Muscle of leg (tissue), 11 donors: ENCODE results near the gene ASF1A. TPM values are rescaled to one million over a fixed set of nuclear protein-coding genes. Genes with fewer than 3 reads are reported as not detected.
"Not testable (repeated sequence)": the region's sequence is repeated elsewhere in the genome, so short reads cannot be mapped to it uniquely, and the experiment has no call there.

ENCODE experiments used
- DNase-seq: peaks from one replicate; pipeline ENCODE4 v3.0.0; 2013
- H3K27ac ChIP-seq: one replicate; pipeline ENCODE4 v1.5.1; 2013; ENCODE audit warnings: mild to moderate bottlenecking, low read length, control low read depth
- H3K27me3 ChIP-seq: one replicate; pipeline ENCODE4 v1.6.1; 2013; ENCODE audit warnings: low read length; ENCODE audit not compliant: control insufficient read depth, insufficient read depth
- H3K36me3 ChIP-seq: one replicate; pipeline ENCODE4 v1.6.1; 2013; ENCODE audit warnings: low read length; ENCODE audit not compliant: control insufficient read depth, insufficient read depth
- H3K4me1 ChIP-seq: one replicate; pipeline ENCODE4 v1.6.1; 2013; ENCODE audit warnings: low read length; ENCODE audit not compliant: control insufficient read depth, insufficient read depth
- H3K4me3 ChIP-seq: one replicate; pipeline ENCODE4 v1.5.1; 2013; ENCODE audit warnings: low read length, control low read depth
- H3K9me3 ChIP-seq: replicated peaks from 2 replicates; pipeline ENCODE4 v1.6.1; 2013; ENCODE audit warnings: low read depth, low read length; ENCODE audit not compliant: control insufficient read depth
- WGBS: methylation state at CpG from one replicate; pipeline ENCODE4 v1.1.5; 2013; ENCODE audit warnings: missing lambda C conversion rate; ENCODE audit not compliant: insufficient coverage; 5-methylcytosine and 5-hydroxymethylcytosine counted together
- polyA plus RNA-seq, 8 donors: library from polyadenylated mRNA; unstranded; fragments of 120-200 nt; gene quantifications; one replicate each; pipeline versions ENCODE4 v1.2.1 to v1.2.3, GENCODE V29; 2013; ENCODE audit warnings: inconsistent platforms in 1 of 8, low replicate concordance in 1 of 8; ENCODE audit not compliant: insufficient read length in 8 of 8, insufficient read depth in 1 of 8
- total RNA-seq: library from RNA; stranded (reverse); fragments of 120-200 nt; gene quantifications from one replicate; pipeline ENCODE4 v1.2.4, GENCODE V29; 2013

Gene ASF1A
- total and polyA plus RNA-seq, 9 donors = 14.3 to 20.2 (median 17.0) TPM

DNA sequence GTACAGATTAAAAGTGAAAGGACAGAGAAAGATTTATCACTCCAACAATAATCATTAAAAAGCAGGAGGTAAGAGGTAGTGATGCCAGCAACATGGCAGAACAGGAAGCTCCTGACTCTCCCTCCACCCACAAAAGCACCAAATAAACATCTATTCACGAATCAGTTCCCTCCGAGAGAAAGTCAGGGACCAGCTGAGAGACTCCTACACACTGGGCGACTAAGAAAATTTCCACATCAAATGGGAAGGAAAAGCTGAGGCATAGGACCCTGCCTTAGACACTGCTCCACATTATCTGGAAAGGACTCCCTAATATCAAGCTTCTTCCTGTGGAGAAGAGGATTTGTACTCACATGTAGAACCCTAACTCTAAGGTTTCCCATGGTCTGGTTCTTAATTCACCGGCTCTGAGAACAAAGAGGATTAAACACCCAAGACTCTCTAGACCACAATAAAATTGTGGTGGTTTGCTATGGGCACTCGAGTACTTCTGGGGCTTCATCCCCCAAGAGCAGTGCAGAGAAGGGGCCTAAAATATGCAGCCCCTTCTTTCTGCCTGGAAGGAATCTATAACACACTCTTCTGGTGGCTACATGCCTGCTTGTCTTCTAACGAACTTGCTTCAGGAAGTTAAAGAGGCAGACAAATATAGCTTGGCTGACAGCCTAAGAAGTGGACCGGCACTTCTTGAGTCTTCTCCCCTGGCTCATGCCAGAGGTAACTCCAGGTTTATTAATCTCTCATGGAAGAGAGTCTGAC, 29.4 kb upstream of the ASF1A start:
- DNase-seq = peak; percentile 30
- no peaks in the 10 kb centered on the region for H3K27me3 ChIP-seq
- no peaks in the 10 kb centered on the region for H3K4me1 ChIP-seq
- H3K27ac ChIP-seq = no peak overlapping the region
- peaks cover 17% of the 10 kb centered on the region for H3K9me3 ChIP-seq
- H3K36me3 ChIP-seq = no peaks in the 10 kb centered on the region
- no peak overlapping the region for H3K4me3 ChIP-seq
- WGBS = 50% methylated on average over 2 of the region's 7 CpGs

DNA sequence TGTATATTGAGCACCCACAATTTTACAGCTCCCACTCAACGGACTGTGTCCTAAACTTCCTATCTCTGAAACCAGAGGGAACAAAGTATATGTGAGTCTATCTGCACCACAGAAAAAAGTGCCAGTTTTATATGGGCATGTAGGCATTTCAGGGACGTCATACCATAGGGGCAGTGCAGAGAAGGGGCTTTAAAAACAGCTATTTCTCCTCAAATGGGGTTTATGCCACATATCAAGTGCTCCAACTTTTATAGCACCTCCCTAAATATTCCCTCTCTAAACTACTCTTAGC, 28.9 kb upstream of the ASF1A start:
- DNase-seq = no peak
- Histone ChIP-seq H3K27ac (no peak overlapping the region), H3K4me3 (no peak overlapping the region), H3K4me1 (no peaks in the 10 kb centered on the region), H3K9me3 (peaks cover 15% of the 10 kb centered on the region), H3K36me3 (no peaks in the 10 kb centered on the region), H3K27me3 (no peaks in the 10 kb centered on the region)
- no CpG with 5 or more reads among the region's 2 CpGs for WGBS

DNA sequence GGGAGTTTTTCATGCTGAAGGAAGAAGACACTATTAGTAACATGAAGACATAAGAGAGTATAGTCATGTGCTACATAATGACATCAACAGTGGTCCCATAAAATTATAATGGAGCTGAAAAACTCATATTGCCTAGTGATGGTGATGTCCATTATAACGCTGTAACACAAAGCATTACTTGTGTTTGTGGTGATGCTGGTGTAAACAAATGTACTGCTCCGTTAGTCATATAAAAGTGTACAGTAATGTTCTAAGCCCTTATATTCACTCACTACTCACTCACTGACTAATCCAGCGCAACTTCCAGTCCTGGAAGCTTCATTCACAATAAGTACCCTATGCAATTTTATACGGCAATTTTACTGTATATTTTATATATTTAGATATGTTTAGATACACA, 26.8 kb upstream of the ASF1A start:
- no peaks in the 10 kb centered on the region for H3K36me3 ChIP-seq
- no peak for DNase-seq
- H3K27me3 ChIP-seq = no peaks in the 10 kb centered on the region
- no CpG with 5 or more reads among the region's 4 CpGs for WGBS
- H3K9me3 ChIP-seq = peaks cover 13% of the 10 kb centered on the region
- H3K4me1 ChIP-seq = no peaks in the 10 kb centered on the region
- H3K4me3 ChIP-seq = no peak overlapping the region
- no peak overlapping the region for H3K27ac ChIP-seq

DNA sequence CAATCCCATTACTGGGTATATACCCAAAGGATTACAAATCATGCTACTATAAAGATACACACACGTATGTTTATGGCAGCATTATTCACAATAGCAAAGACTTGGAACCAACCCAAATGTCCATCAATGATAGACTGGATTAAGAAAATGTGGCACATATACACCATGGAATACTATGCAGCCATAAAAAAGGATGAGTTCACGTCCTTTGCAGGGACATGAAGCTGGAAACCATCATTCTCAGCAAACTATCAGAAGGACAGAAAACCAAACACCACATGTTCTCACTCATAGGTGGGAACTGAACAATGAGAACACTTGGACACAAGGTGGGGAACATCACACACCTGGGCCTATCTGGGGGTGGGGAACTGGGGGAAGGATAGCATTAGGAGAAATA, 25.1 kb upstream of the ASF1A start:
- not testable (repeated sequence) for H3K36me3 ChIP-seq, H3K9me3 ChIP-seq, H3K27me3 ChIP-seq, H3K27ac ChIP-seq, H3K4me1 ChIP-seq, DNase-seq, H3K4me3 ChIP-seq
- no CpG with 5 or more reads among the region's 2 CpGs for WGBS

DNA sequence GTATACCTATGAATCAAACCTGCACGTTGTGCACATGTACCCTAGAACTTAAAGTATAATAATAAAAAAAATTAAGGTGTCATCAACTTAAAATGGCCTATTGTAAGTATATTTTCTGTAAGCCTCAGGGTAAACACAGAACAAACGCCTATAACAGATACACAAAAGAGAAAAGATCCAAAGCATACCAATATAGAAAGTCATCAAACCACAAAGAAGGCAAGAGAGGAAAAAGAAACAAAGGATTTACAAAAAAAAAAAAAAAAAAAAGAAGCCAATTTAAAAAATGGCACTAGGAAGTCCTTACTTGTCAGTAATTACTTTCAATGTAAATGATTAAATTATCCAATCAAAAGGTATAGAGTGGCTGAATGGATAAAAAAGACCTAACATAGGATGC, 24.6 kb upstream of the ASF1A start:
- Histone ChIP-seq H3K9me3 (peaks cover 10% of the 10 kb centered on the region), H3K36me3 (no peaks in the 10 kb centered on the region), H3K27ac (no peak overlapping the region), H3K27me3 (no peaks in the 10 kb centered on the region), H3K4me3 (no peak overlapping the region), H3K4me1 (no peaks in the 10 kb centered on the region)
- DNase-seq = no peak
- no CpG with 5 or more reads among the region's 2 CpGs for WGBS

DNA sequence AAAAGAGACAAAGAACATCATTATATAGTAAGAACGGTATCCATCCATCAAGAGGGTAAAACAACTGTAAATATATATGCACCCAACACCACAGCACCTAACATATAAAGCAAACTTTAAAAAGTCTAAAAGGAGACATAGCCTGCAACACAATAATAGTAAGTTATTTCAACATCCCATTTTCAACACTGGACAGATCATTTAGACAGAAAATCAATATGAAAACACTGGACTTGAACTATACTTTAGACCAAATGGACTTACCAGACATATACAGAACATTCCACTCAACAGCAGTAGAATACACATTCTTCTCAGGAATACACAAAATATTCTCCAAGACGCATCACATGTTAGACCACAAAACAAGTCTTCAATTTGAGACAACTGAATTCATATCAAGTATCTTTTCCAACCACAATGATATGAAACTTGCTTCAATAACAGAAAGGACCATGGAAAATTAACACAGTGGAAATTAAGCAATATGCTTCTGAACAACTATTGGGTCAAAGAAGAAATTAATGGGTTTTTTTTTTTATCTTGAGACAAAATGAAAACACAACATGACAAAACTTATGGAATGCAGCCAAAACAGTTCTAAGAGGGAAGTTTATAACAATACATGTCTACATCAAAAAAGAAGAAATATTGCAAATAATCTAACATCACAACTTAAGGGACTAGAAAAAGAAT, 23.9 kb upstream of the ASF1A start:
- no peaks in the 10 kb centered on the region for H3K27me3 ChIP-seq
- no peaks in the 10 kb centered on the region for H3K36me3 ChIP-seq
- no peak for DNase-seq
- H3K9me3 ChIP-seq = peaks cover 10% of the 10 kb centered on the region
- no CpG with 5 or more reads among the region's 2 CpGs for WGBS
- H3K4me1 ChIP-seq = no peaks in the 10 kb centered on the region
- H3K4me3 ChIP-seq = no peak overlapping the region
- no peak overlapping the region for H3K27ac ChIP-seq

DNA sequence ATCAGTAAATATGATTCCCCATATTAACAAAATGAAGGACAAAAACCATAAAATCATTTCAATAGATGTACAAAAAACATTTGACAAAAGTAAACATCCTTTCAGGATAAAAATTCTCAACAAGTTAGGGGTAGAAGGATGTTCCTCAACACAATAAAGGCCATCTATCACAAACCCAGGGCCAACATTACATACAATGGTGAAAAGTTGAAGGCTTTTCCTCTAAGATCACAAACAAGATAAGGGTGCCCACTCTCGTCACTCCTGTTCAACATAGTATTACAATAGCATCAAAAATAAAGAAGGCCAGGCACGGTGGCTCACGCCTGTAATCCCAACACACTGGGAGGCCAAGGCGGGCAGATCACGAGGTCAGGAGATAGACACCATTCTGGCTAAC, 22.6 kb upstream of the ASF1A start:
- Histone ChIP-seq H3K36me3 (no peaks in the 10 kb centered on the region), H3K27ac (no peak overlapping the region), H3K27me3 (no peaks in the 10 kb centered on the region), H3K4me1 (no peaks in the 10 kb centered on the region), H3K4me3 (no peak overlapping the region), H3K9me3 (peaks cover 7% of the 10 kb centered on the region)
- no peak for DNase-seq
- 100% methylated on average over 3 of the region's 5 CpGs for WGBS

DNA sequence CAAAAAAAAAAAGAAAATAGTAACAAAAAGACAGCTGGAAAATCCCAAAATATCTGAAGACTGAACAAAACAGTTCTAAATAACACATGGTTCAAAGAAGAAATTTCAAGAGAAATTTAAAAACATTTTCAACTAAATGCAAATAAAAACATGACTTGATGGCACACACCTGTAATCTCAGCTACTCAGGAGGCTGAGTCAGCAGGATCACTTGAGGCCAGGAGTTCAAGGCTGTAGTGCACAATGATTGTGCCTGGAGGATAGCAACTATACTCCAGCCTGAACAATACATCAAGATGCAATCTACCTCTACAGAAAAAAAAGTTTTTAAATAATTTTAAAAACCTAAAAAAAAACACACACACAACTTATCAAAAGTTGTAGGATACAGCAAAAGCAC, 21.6 kb upstream of the ASF1A start:
- H3K27me3 ChIP-seq = no peaks in the 10 kb centered on the region
- H3K9me3 ChIP-seq = peaks cover under 1% of the 10 kb centered on the region
- H3K36me3 ChIP-seq = no peaks in the 10 kb centered on the region
- no peak overlapping the region for H3K4me3 ChIP-seq
- no peak for DNase-seq
- no peak overlapping the region for H3K27ac ChIP-seq
- H3K4me1 ChIP-seq = no peaks in the 10 kb centered on the region

DNA sequence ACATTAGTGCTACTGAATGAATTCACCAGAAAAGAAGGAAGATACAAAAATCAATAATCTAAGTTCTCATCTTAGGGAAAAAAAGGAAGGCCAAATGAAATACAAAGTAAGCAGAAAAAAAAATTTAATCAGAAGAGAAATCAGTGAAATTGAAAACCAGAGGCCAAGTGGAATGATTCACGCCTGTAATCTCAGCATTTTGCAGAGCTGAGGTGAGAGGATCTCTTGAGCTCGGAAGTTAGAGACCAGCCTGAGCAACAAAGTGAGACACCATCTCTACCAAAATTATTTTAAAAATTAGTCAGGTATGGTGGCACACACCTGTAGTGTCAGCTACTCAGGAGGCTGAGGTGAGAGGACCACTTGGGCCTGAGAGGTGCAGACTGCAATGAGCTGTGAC, 21.2 kb upstream of the ASF1A start:
- no peaks in the 10 kb centered on the region for H3K27me3 ChIP-seq
- no CpG with 5 or more reads among the region's 2 CpGs for WGBS
- no peaks in the 10 kb centered on the region for H3K4me1 ChIP-seq
- H3K36me3 ChIP-seq = no peaks in the 10 kb centered on the region
- no peak overlapping the region for H3K4me3 ChIP-seq
- DNase-seq = no peak
- no peak overlapping the region for H3K27ac ChIP-seq
- H3K9me3 ChIP-seq = no peaks in the 10 kb centered on the region

DNA sequence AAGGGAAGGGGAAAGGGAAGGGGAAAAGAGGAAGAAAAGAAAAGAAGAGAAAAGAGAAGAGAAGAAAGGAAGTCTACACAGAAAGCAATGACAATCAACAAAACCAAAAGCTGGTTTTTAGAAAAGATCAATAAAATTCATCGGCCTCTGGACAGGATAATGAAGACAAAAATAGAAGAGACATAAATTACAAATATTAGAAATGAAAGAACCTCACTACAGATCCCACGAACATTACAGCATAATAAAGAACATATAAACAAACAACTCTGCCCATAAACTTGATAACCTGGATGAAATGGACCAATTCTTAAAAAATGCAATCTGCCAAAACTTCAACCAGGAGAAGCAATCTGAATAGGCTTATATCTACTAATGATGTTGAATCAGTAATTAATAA, 20.7 kb upstream of the ASF1A start:
- no peaks in the 10 kb centered on the region for H3K27me3 ChIP-seq
- H3K27ac ChIP-seq = no peak overlapping the region
- no peaks in the 10 kb centered on the region for H3K4me1 ChIP-seq
- no peak overlapping the region for H3K4me3 ChIP-seq
- no peaks in the 10 kb centered on the region for H3K9me3 ChIP-seq
- WGBS = no CpG with 5 or more reads among the region's 2 CpGs
- no peak for DNase-seq
- no peaks in the 10 kb centered on the region for H3K36me3 ChIP-seq

DNA sequence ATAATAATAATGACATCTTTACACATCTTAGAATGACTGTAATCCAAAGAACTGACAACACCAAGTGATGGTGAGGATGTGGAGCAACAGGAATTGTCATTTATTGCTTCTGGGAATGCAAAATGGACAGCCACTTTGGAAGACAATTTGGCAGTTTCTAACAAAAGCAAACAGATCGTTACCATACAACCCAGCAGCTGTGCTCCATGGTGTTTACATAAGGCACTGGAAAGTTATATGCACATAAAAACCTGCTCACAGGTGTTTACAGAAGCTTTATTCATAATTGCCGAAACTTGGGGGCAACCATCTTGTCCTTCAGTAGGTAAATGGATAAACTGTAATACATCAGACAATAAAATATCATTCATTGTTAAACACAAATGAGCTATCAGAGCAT, 18.3 kb upstream of the ASF1A start:
- H3K27me3 ChIP-seq = no peaks in the 10 kb centered on the region
- H3K4me3 ChIP-seq = no peak overlapping the region
- no peaks in the 10 kb centered on the region for H3K36me3 ChIP-seq
- H3K4me1 ChIP-seq = no peaks in the 10 kb centered on the region
- DNase-seq = no peak
- H3K27ac ChIP-seq = no peak overlapping the region
- no peaks in the 10 kb centered on the region for H3K9me3 ChIP-seq
- no CpG with 5 or more reads among the region's 2 CpGs for WGBS
